ENCODE data around the gene PNPLA3. TPM values are rescaled to one million over a fixed set of nuclear protein-coding genes. Genes with fewer than 3 reads are reported as not detected.

PNPLA3 gene
- total and polyA plus RNA-seq, 9 of the 15 experiments (the other 6 are each of a cell fraction or from before 2014, with no cell fraction given) = 0.20 to 0.48 (median 0.38) TPM; not detected in 6

DNA sequence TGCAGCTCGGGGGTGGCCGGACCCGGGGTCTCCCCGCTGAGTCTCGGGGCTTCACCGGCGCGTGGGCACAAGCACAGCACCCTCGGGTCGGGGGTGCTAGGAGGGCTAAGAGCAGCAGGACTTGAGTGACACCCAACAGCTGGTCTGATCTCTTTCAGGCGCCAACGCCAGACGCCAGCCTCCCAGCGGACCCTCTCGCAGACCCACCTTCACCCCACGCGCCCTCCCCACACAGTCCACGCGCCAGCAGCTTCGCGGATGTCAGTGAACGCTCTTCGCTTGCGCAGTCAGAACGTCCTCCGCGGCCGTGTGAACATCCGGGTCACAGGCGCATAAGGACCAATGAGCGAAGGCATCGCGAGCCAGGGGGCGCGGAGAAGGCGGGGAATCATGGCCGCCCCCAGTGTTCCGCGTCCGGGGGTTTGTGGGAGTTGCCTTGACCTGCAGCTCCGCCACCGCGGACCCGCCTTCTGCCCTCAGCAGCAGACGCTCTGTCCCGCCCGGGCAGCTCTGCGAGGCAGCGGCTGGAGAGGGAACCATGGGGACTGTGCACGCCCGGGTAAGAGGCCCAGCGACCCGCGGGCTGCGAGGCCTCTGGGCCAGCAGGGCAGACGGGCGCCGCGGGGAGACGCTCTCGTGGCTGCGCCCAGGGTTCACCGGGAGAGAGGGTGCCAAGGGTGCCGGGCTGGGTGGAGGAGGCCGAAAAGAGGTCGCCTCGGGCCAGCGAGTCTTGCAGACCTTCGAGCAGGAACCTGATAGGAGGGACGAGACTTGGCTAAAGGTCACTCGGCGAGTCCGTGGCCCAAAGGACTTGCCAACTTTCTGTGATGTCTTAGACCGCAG is 31.7 kb downstream of the PNPLA3 start, which contains the start of gene SAMM50 (continued):
- TF ChIP-seq, protein P1, sequence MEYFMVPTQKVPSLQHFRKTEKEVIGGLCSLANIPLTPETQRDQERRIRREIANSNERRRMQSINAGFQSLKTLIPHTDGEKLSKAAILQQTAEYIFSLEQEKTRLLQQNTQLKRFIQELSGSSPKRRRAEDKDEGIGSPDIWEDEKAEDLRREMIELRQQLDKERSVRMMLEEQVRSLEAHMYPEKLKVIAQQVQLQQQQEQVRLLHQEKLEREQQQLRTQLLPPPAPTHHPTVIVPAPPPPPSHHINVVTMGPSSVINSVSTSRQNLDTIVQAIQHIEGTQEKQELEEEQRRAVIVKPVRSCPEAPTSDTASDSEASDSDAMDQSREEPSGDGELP (CRISPR knock-in tag; IDR thresholded peaks at IDR 0.05; ENCODE audit: borderline replicate concordance) = peak; percentile 51; the same call in 1 of the 2 replicates
- no peak for TF ChIP-seq FUS (optimal IDR thresholded peaks at IDR 0.05; ENCODE audit: low read depth, low read length)
- no peak for TF ChIP-seq TEAD2 (tag; IDR thresholded peaks at IDR 0.05)
- TF ChIP-seq CREM (IDR thresholded peaks at IDR 0.05; ENCODE audit: low read depth) = peak; percentile 68
- no peak for TF ChIP-seq PPARD (CRISPR knock-in tag; IDR thresholded peaks at IDR 0.05)
- TF ChIP-seq MIER1 (IDR thresholded peaks at IDR 0.05; ENCODE audit: low read depth) = no peak
- no peak for TF ChIP-seq TAF15 (IDR thresholded peaks at IDR 0.05; ENCODE audit: low read depth, low read length)
- TF ChIP-seq E2F5 (CRISPR knock-in tag; IDR thresholded peaks at IDR 0.05) = no peak
- TF ChIP-seq MEIS2 (IDR thresholded peaks at IDR 0.05; ENCODE audit: partially characterized antibody) = peak; percentile 8
- no peak for TF ChIP-seq MECOM (CRISPR knock-in tag; IDR thresholded peaks at IDR 0.05)
- no peak for TF ChIP-seq IRF1 (CRISPR knock-in tag; IDR thresholded peaks at IDR 0.05; ENCODE audit: borderline replicate concordance)
- TF ChIP-seq TCF3 (CRISPR knock-in tag; IDR thresholded peaks at IDR 0.05) = no peak
- no peak for TF ChIP-seq ZNF24 (IDR thresholded peaks at IDR 0.05)
- no peak for TF ChIP-seq JUN (IDR thresholded peaks at IDR 0.05; ENCODE audit: borderline replicate concordance, low read depth, low read length)
- no peak for TF ChIP-seq JUN (CRISPR knock-in tag; IDR thresholded peaks at IDR 0.05; ENCODE audit: borderline replicate concordance)
- TF ChIP-seq, protein P2, sequence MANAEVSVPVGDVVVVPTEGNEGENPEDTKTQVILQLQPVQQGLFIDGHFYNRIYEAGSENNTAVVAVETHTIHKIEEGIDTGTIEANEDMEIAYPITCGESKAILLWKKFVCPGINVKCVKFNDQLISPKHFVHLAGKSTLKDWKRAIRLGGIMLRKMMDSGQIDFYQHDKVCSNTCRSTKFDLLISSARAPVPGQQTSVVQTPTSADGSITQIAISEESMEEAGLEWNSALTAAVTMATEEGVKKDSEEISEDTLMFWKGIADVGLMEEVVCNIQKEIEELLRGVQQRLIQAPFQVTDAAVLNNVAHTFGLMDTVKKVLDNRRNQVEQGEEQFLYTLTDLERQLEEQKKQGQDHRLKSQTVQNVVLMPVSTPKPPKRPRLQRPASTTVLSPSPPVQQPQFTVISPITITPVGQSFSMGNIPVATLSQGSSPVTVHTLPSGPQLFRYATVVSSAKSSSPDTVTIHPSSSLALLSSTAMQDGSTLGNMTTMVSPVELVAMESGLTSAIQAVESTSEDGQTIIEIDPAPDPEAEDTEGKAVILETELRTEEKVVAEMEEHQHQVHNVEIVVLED (CRISPR knock-in tag; IDR thresholded peaks at IDR 0.05) = no peak
- no peak for TF ChIP-seq BRF1 (IDR thresholded peaks at IDR 0.05; ENCODE audit: borderline replicate concordance, extremely low read depth, insufficient read length)
- no peak for TF ChIP-seq BDP1 (IDR thresholded peaks at IDR 0.05; ENCODE audit: insufficient read depth, insufficient read length)
- TF ChIP-seq ZNF408 (CRISPR knock-in tag; IDR thresholded peaks at IDR 0.05; ENCODE audit: low read depth) = no peak
- no peak for TF ChIP-seq ZNF41 (CRISPR knock-in tag; conservative IDR thresholded peaks at IDR 0.05)
- TF ChIP-seq, protein P3, sequence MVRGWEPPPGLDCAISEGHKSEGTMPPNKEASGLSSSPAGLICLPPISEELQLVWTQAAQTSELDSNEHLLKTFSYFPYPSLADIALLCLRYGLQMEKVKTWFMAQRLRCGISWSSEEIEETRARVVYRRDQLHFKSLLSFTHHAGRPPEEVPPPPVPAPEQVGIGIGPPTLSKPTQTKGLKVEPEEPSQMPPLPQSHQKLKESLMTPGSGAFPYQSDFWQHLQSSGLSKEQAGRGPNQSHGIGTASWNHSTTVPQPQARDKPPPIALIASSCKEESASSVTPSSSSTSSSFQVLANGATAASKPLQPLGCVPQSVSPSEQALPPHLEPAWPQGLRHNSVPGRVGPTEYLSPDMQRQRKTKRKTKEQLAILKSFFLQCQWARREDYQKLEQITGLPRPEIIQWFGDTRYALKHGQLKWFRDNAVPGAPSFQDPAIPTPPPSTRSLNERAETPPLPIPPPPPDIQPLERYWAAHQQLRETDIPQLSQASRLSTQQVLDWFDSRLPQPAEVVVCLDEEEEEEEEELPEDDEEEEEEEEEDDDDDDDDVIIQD (CRISPR knock-in tag; IDR thresholded peaks at IDR 0.05) = no peak
- no peak for TF ChIP-seq SMAD2 (IDR thresholded peaks at IDR 0.05; ENCODE audit: low read depth, low read length)

Data from K562 (cell line).